ENCODE results near the gene ABCF2. TPM values are rescaled to one million over a fixed set of nuclear protein-coding genes. Genes with fewer than 3 reads are reported as not detected.

ABCF2 gene
- total and polyA plus RNA-seq, 2 of the 13 experiments (the other 11 are each of a cell fraction or from before 2014, with no cell fraction given): 16.3 to 42.5 TPM

DNA sequence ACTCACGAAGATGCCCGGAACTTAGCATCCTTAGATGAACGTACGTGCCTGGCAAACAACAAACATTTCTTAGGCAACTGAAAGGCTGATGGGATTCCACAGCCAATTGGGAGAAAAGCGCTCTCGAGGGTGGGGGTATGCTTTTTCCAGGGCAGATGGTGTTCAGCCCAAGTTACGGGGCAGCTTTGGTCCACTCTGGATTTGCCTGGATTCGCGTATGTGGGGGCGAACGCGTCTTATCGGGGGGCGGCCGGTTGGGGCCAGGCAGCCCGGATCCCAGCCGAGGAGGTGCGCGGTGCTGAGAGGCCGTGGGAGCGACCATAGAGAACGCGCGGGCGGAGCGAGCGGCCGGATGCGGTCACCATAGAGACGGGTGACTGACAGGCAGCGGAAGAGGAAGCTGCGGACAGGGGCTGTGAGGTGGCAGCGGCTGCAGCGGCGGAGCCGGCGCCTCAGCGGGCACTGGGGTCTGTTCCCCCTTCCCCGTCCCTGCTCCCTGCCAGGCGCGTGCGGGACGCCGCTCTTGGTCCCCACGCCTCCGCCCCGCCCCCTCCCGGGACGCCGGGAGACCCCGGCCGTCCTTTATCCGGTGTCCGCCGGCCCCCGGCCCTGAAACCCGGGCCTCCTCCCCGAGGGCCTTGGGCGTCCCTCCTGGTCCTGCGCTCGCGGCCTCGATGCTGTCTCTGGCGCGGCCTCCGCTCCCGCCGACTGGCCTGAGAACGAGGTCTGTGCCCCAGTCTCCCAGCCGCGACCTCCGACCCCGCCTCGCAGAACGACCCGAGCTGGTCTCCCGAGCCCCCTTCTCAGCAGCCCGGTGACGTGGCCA lies 5.3 kb upstream of the ABCF2 start, which contains the start of gene CHPF2 (continued):
- TF ChIP-seq, protein P1, sequence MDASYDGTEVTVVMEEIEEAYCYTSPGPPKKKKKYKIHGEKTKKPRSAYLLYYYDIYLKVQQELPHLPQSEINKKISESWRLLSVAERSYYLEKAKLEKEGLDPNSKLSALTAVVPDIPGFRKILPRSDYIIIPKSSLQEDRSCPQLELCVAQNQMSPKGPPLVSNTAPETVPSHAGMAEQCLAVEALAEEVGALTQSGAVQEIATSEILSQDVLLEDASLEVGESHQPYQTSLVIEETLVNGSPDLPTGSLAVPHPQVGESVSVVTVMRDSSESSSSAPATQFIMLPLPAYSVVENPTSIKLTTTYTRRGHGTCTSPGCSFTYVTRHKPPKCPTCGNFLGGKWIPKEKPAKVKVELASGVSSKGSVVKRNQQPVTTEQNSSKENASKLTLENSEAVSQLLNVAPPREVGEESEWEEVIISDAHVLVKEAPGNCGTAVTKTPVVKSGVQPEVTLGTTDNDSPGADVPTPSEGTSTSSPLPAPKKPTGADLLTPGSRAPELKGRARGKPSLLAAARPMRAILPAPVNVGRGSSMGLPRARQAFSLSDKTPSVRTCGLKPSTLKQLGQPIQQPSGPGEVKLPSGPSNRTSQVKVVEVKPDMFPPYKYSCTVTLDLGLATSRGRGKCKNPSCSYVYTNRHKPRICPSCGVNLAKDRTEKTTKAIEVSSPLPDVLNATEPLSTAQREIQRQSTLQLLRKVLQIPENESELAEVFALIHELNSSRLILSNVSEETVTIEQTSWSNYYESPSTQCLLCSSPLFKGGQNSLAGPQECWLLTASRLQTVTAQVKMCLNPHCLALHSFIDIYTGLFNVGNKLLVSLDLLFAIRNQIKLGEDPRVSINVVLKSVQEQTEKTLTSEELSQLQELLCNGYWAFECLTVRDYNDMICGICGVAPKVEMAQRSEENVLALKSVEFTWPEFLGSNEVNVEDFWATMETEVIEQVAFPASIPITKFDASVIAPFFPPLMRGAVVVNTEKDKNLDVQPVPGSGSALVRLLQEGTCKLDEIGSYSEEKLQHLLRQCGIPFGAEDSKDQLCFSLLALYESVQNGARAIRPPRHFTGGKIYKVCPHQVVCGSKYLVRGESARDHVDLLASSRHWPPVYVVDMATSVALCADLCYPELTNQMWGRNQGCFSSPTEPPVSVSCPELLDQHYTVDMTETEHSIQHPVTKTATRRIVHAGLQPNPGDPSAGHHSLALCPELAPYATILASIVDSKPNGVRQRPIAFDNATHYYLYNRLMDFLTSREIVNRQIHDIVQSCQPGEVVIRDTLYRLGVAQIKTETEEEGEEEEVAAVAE (CRISPR knock-in tag; IDR thresholded peaks at IDR 0.05; ENCODE audit: borderline replicate concordance): peak; percentile 23; the same call in 1 of the 2 replicates
- TF ChIP-seq SYNCRIP (IDR thresholded peaks at IDR 0.05; ENCODE audit: insufficient read depth, low read depth, low read length) (no peak), BRCA1 (CRISPR knock-in tag; IDR thresholded peaks at IDR 0.05) (no peak), JDP2 (CRISPR knock-in tag; IDR thresholded peaks at IDR 0.05; ENCODE audit: borderline replicate concordance) (no peak), SMAD3 (CRISPR knock-in tag; IDR thresholded peaks at IDR 0.05) (no peak), NFKBIZ (CRISPR knock-in tag; IDR thresholded peaks at IDR 0.05) (no peak), EZH2 (conservative IDR thresholded peaks at IDR 0.05; ENCODE audit: low read depth, low read length) (no peak), MED8 (CRISPR knock-in tag; IDR thresholded peaks at IDR 0.05; ENCODE audit: insufficient replicate concordance) (no peak), HCFC1 (IDR thresholded peaks at IDR 0.05; ENCODE audit: low read depth, low read length) (no peak), ZNF30 (CRISPR knock-in tag; IDR thresholded peaks at IDR 0.05) (no peak), PCBP2 (optimal IDR thresholded peaks at IDR 0.05; ENCODE audit: low read depth, low read length, poor library complexity, severe bottlenecking) (no peak), ARNT (IDR thresholded peaks at IDR 0.05) (no peak), SRY (CRISPR knock-in tag; IDR thresholded peaks at IDR 0.05) (0 out of 2 replicates have a peak, but pooled peaks have one; percentile 46), GABPB1 (CRISPR knock-in tag; IDR thresholded peaks at IDR 0.05) (peak; percentile 98)
- TF ChIP-seq, protein P2, sequence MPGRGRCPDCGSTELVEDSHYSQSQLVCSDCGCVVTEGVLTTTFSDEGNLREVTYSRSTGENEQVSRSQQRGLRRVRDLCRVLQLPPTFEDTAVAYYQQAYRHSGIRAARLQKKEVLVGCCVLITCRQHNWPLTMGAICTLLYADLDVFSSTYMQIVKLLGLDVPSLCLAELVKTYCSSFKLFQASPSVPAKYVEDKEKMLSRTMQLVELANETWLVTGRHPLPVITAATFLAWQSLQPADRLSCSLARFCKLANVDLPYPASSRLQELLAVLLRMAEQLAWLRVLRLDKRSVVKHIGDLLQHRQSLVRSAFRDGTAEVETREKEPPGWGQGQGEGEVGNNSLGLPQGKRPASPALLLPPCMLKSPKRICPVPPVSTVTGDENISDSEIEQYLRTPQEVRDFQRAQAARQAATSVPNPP (CRISPR knock-in tag; IDR thresholded peaks at IDR 0.05): no peak
- TF ChIP-seq, protein P3, sequence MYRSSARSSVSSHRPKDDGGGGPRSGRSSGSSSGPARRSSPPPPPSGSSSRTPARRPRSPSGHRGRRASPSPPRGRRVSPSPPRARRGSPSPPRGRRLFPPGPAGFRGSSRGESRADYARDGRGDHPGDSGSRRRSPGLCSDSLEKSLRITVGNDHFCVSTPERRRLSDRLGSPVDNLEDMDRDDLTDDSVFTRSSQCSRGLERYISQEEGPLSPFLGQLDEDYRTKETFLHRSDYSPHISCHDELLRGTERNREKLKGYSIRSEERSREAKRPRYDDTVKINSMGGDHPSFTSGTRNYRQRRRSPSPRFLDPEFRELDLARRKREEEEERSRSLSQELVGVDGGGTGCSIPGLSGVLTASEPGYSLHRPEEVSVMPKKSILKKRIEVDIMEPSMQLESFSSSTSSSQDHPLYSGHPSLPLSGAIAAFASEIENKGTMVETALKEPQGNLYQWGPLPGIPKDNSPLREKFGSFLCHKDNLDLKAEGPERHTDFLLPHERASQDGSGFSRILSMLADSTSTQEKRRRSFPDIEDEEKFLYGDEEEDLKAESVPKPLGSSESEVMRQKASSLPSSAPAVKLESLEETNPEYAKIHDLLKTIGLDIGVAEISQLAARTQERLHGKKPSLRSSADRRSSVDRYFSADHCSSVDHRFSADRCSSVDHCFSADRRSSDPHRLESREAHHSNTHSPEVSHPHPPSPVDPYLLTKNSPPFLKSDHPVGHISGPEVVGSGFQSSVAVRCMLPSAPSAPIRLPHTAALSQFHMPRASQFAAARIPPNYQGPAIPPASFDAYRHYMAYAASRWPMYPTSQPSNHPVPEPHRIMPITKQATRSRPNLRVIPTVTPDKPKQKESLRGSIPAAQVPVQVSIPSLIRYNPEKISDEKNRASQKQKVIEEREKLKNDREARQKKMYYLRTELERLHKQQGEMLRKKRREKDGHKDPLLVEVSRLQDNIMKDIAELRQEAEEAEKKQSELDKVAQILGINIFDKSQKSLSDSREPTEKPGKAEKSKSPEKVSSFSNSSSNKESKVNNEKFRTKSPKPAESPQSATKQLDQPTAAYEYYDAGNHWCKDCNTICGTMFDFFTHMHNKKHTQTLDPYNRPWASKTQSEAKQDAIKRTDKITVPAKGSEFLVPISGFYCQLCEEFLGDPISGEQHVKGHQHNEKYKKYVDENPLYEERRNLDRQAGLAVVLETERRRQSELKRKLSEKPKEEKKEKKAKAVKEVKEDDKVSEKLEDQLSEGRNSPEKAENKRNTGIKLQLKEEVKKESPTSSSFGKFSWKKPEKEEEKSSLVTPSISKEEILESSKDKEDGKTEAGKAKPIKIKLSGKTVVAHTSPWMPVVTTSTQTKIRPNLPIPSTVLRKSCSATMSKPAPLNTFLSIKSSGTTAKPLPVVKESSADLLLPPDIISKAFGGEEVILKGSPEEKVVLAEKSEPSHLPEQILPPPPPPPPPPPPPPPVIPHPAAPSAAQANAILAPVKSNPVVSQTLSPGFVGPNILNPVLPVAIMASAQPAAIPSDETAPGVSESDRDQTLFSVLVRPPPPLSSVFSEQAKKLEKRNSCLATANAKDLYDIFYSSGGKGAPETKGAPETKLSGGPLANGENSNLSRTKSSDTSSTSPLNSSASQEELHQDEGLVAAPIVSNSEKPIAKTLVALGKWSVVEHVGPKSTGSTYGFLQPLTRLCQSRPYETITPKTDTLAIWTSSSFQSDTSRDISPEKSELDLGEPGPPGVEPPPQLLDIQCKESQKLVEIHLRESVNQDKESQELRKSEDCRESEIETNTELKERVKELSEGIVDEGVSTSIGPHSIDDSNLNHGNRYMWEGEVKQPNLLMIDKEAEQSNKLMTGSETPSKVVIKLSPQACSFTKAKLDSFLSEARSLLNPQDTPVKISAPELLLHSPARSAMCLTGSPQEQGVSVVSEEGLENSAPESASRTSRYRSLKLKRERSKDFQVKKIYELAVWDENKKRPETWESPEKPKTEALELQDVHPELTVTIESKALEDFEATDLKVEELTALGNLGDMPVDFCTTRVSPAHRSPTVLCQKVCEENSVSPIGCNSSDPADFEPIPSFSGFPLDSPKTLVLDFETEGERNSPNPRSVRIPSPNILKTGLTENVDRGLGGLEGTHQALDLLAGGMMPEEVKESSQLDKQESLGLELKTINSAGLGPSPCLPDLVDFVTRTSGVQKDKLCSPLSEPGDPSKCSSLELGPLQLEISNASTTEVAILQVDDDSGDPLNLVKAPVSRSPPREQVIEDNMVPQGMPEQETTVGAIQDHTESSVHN (CRISPR knock-in tag; IDR thresholded peaks at IDR 0.05): no peak
